Prostate gland (tissue), 2 donors: ENCODE data around the gene EPB41L1.

Experiments used
- POLR2A ChIP-seq: fragments of 450-650 bp; IDR thresholded peaks from one replicate; pipeline ENCODE4 v1.6.1; 2016; ENCODE audit warnings: antibody characterized with exemption, mild to moderate bottlenecking
- TF ChIP-seq, protein P1 (sequence below), 4 experiments: fragments of 200-600 bp in 2 of 4; fragments of 450-650 bp in 2 of 4; sonication (generic) in 2 of 4; IDR thresholded peaks; 1 replicate in 3 of 4; 2 replicates in 1 of 4; pipeline ENCODE4 v1.5.1; 2016 to 2019; ENCODE audit warnings: antibody characterized with exemption in 4 of 4, mild to moderate bottlenecking in 2 of 4, moderate library complexity in 2 of 4

DNA sequence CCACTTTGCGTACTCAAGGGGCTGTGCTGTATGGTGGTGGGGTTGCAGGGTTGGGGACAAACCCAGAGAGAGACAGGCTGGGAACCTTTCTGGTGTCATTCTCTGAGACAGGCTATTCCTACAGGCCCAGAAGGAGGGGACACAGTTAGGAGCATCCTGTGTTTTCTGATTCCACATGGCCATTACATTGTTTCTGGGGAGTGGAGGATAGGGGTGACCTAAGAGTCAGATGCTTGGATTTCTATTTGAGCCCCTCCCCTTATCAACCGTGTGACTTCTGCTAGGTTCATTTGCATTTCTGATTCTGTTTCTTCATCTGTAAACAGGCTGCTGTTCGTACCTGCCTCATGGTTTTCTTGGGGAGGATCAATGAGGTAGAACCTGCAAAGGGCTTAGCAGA, 29.4 kb upstream of the EPB41L1 start:
- TF ChIP-seq, protein P1, sequence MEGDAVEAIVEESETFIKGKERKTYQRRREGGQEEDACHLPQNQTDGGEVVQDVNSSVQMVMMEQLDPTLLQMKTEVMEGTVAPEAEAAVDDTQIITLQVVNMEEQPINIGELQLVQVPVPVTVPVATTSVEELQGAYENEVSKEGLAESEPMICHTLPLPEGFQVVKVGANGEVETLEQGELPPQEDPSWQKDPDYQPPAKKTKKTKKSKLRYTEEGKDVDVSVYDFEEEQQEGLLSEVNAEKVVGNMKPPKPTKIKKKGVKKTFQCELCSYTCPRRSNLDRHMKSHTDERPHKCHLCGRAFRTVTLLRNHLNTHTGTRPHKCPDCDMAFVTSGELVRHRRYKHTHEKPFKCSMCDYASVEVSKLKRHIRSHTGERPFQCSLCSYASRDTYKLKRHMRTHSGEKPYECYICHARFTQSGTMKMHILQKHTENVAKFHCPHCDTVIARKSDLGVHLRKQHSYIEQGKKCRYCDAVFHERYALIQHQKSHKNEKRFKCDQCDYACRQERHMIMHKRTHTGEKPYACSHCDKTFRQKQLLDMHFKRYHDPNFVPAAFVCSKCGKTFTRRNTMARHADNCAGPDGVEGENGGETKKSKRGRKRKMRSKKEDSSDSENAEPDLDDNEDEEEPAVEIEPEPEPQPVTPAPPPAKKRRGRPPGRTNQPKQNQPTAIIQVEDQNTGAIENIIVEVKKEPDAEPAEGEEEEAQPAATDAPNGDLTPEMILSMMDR (IDR thresholded peaks at IDR 0.05): no peak
- no peak for TF ChIP-seq POLR2A
